GM18873 (cell line): ENCODE results near the gene SEMA4B.
"Not testable (repeated sequence)": the region's sequence is repeated elsewhere in the genome, so short reads cannot be mapped to it uniquely, and the experiment has no call there.

Experiments
- ATAC-seq: cut with Tn5 transposase; IDR thresholded peaks from one replicate; pipeline ENCODE4 v1.9.1; 2021; ENCODE audit warnings: mild to moderate bottlenecking, moderate library complexity, moderate number of reproducible peaks; ENCODE audit not compliant: unreplicated experiment, low FRiP score

SEMA4B gene

DNA sequence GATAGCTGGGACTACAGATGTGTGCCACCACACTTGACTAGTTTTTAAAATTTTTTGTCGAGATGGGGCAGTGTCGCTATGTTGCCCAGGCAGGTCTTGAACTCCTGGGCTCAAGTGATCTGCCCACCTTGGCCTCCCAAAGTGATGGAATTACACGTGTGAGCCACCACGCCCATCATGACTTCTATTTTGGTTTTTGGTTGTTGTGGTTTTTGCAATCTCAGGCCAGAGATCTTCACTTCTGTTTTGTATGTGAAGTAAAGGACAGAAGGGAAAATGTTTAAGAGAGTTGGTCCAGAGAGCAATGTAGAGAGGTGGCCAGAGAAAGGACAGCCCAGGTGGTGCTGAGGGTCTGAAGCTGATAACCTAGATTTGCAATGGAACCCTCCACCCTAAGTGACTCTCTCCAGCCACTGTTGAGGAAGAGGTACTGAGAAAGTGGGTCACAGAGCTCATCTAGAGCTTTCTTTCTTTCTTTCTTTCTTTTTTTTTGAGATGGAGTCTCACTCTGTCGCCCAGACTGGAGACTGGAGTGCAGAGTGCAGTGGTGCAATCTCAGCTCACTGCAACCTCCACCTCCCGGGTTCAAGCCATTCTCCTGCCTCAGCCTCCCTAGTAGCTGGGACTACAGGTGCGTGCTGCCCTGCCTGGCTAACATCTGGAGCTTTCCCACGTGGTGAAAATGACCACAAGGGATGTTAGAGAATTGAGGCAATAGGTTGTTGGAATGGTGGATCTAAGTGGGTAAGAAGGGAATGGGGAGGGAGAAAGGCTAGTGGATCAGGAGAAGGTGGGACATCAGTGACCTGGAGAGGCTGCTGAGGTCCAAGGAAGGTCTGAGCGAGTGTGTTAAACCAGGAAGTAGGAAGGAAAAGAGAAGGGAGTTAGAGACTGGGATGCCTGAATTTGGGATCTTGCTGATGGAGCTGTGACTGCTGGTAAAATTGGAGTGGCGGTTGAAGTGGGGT, 22.4 kb upstream of the SEMA4B start:
- ATAC-seq: no peak

DNA sequence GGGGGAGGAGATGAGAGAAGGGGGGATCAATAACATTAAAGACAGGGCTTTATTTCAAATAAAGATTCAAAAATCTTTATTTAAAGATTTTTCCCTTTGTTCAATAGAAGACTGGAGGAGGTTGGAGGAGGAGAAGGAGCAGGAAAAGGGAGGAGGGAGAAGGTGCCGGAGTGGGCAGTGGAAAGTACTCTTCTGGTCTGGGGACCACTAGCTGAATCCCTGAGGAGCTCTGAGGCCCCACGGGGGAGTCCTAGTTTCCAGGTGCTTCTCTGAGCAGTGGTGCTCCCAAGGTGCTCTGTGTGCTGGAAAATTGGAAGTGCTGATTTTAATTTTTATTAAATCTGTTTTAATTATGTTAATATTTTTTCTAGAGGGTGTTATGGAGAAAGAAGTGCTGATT, 19.4 kb upstream of the SEMA4B start:
- ATAC-seq: no peak

DNA sequence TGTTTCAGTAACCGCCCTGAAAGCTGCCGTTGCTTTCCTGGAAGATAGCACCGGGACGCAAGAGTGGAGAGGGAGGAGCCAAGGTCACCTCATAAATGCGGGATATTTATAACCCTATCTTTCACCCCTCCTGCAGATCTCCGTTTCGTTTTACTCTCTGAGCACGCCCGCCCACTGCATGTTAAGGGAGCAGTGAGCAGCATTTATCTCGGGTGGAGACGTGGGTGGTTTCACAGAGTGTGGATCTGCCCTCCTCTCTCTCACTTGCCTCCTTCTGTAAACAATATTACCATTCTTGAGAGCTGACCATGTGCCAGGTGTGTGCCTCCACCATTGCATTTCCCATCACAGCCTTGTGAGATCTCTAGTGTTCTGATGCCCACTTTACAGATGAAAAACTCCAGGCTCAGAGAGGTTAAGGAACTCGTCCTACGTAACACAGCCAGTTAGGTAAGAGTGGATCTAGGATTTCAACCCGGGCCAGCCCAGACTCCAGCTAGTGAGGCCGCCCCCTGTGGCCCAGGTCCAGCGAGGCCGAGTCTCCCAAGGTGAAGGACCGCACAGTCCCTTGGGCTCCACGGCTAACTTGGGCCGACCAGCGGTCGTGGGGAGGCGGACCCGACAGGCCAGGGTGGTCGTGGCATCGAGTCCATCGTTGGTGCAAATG, 16.9 kb upstream of the SEMA4B start:
- peak; percentile 41 for ATAC-seq

DNA sequence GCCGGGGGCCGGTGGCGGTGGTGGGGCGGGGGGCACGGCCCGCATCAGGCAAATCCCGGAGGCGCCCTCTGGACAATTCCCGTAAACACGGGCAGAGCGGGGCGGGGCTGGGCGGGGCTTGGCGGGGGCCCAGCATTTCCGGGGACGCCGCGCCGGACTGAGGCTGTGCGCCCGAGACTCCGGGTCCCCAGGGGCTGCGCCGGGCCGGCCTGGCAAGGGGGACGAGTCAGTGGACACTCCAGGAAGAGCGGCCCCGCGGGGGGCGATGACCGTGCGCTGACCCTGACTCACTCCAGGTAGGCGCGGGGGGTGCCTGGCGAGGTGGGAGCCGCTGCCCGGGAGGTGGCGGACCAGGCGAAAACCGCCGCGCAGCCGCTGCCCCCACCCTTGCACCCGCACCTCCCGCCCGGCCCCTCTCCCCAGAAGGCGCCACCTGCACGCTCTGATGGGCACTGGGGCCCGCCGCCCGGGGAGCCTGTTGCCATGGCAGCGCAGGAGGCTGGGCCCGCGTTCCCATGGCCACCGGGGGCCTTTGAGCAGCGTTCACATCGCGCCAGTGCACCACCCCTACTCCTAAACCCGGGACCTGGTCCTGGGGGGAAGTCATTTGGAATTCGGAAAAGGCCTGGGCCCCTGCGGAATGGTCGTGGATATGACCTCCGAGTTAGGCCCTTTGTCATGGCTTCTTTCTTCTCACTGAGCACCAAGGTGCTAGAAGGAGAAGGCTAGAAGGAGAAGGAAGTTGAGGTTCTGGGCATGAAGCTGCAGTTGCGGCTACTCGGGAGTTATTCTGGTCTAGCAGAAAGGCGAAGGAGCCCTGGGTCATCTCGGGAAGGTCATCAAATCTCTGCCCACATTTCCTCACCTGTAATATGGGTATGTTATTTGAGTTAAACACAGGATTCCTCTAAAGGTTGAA, 16.1 kb upstream of the SEMA4B start:
- ATAC-seq: peak; percentile 41

DNA sequence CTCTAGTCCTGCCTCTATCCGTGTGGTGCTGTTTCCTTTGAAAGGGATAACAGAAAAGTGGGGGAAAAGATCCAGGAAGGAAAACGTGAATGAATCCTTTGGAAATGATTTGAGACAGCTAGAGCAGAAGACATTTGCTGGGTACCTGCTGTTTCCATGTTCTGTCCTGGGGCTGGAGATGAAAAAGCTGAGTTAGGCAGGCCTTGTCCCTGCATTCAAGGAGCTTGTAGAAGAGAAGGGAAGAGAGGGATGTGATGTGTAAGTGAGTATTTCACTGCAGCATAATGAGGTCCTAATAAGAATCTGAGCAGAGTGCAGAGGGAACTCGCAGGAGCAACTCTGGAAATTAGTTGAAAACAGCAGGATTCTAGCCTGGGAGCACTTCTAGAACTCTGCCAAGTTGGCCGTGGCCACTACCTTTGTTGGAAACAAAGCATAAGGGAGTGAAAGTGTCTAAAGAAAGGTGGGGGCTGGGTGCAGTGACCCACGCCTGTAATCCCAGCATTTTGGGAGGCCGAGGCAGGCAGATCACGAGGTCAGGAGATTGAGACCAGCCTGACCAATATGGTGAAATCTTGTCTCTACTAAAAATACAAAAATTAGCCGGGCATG, 13.8 kb upstream of the SEMA4B start:
- ATAC-seq: no peak

DNA sequence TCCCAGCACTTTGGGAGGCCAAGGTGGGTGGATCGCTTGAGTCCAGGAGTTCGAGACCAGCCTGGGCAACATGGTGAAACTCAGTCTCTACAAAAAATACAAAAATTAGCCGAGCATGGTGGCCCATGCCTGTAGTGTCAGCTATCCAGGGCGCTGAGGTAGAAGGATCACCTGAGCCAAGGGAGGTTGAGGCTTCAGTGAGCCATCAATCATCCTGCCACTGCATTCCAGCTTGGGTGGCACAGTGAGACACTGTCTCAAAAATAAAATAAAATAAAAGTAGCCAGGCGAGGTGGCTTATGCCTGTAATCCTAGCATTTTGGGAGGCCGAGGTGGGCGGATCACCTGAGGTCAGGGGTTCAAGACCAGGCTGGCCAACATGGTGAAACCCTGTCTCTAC, 13.1 kb upstream of the SEMA4B start:
- not testable (repeated sequence) for ATAC-seq

DNA sequence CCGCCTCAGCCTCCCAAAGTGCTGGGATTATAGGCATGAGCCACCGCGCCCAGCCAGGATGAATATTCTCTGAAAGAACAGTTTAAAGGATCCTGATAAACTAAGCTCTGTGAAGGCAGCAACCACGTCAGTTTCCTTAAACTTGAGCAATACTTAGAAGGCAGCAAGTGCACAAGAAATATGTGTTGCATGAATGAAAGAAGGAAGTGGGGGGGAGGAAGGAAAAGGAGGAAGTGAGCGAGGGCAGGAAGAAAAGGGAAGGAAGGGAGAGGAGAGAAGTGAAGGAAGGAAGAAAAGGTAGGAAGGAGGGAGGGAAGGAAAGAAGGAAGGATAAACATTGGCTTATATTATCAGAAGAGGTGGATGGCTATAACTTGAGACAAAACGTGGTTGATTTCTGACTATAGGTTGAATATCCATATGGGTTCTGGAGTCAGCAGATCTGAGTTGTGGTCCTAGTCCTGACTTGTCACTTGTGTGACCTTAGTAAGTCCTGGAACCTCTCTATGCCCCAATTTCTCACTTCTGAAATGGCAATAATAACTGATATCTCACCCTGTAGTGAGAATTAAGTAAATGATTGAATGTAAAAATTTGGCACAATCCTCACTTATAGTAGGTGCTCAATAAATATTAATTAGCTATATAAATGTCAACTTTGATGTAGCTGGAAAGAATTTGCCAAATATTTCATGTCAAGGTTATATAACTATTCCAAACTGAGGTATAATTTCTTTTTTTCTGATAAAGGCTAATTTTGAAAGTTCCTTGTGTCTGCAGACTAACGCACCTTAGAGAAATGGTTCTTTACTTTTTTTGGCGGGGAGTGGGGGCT, 12.0 kb upstream of the SEMA4B start:
- no peak for ATAC-seq

DNA sequence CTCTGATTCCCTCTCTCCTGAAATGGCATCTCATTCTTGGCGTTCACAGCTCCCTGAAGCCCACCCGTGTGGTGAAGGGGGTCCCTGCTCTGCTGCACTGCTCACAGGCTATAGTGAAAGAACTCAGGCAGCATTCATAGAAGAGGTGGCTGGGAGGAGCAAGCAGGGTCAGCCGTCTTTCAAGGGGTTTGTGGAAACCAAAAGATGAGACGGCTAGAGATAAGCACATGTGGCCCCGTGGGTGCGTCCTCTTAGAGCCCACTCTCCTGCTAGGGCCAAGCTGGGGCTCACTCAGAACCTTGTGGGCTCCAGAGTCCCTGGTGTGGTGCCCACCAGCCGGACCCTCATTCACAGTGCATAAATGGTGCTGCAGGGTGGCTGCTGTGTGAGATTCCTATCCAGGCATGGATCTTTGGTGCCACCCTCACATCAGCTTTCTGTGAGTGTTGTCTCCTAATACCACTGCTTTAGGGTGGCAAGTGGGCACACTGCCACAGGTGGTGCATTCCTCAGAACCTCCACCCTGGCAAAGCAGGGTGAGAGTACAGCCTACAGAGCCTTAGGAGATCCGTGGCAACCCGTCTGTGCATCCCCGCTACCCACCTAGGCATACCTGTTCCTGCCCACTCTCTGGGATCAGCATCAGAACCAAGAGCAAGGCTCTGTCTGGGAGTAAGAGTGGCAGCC, 11.2 kb upstream of the SEMA4B start:
- no peak for ATAC-seq

DNA sequence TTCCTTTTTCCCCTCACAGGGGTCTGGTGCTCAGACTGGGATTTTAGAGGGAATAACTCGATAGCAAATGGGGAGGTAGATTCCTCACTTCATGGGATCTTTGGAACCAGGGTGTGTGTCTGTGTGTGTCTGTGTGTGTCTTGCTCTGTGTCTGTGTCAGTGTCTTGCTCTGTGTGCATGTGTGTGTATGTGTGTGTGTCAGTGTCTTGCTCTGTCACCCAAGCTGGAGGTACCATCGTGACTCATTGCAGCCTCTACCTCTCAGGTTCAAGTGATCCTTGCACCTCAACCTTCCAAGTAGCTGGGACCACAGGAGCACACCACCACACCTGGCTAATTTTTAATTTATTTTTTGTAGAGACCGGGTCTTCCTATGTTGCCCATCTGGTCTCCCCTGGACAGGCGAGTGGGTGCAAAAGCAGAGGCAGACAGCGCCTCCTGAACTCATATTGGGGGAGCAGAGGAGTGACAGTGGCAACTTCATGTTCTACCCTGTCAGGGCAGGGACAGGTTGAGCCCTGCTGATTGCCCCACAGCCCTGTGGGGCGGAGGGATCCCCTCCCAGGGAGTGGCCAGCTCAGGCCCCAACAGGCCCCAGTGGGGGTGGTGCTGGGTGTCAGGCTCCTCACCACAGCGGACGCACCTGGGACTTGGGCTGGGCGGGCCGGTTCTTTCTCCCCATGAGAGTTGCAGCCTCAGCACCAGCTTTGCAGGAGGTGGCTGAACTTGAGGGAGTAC, 10.4 kb upstream of the SEMA4B start:
- ATAC-seq: no peak

- no peak for ATAC-seq
These were observed 9.8 kb upstream of the SEMA4B start for GRCh38 chr15:90191344-90191687.

DNA sequence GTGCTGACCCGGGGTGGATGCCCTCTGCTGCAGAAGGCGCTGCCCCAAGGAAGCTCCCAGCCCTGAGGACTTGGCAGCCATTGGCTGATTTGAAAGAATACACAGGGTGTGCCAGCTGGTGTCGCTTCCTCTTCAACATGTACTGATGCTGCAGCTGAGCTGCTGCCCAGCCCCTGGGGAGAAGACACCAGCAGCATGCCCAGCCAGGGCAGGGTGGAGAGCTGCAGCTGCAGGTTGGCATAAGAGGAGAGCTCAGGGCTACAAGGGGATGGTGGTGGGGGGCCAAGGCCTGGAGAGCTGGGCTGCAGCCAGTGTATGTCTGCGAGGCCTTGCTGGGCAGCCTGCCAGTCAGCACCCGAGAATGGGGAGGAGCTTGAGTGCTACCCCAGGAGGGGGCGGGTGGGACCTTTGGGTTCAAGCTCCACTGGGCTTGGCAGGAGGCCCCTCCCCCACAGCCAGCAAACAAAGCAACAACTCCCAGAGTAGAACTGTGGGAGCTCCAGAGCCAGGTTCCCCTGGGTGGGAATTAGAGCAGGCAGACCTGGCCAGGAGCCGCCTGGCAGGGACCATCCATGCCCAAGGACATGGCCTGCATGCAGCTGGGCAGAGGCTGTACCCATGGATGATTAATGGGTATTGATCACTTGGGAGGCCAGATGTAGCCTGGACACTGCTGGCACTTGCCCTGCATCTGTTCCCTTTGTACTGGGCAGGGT, 9.2 kb upstream of the SEMA4B start:
- ATAC-seq: peak; percentile 61

- no peak for ATAC-seq
These were observed 8.0 kb upstream of the SEMA4B start for GRCh38 chr15:90192961-90193786.

- ATAC-seq: no peak
These were observed 6.5 kb upstream of the SEMA4B start for GRCh38 chr15:90194655-90195054.

DNA sequence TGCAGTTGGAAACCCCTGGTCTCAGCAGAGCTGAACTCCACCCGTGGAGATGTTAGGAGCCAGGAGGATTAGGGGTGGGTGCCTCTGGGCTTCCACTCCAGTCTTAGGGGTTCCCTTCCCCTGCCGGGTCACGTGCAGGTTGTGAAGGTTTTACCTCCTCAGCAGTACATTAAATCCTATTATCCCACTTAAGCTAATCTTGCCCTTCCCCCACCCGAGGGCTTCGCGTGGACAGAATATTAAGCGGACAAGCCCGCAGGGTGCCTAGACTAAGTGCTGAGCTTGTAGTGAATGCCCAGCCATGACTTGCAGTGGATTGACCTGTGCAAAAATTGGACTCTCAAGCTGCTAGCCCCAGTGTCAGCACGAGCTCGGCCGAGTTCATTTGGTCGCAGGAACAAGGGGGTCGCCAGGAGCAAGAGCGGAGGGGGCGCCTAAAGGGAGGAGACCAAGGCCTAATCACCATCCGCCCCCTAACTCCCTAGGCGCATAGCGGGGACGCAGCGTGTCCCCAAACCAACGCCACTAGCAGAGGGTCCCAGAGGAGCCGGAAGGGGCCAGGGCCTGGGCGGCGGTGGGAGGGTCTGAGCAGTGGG, 498 bp upstream of the SEMA4B start:
- peak; percentile 13 for ATAC-seq

- no peak for ATAC-seq
These were observed 830 bp downstream of the SEMA4B start for GRCh38 chr15:90201944-90202375.

- no peak for ATAC-seq
These were observed 1.8 kb downstream of the SEMA4B start for GRCh38 chr15:90202929-90203328.
